Left cardiac atrium (tissue), 4 donors: ENCODE data around the gene RNASE7. TPM values are rescaled to one million over a fixed set of nuclear protein-coding genes. Genes with fewer than 3 reads are reported as not detected.

Experiments used
- ATAC-seq, 2 donors: fragments of 200-7000 bp; cut with Tn5 transposase; one replicate each; pipeline ENCODE4 v1.9.1; 2020; ENCODE audit warnings: mild to moderate bottlenecking in 2 of 2, moderate library complexity in 2 of 2
- DNase-seq: peaks from one replicate; pipeline ENCODE4 v3.0.0-alpha.2; 2020
- intact Hi-C, 2 donors: fragments of 100-400 bp; cut with DNase I; formaldehyde crosslinking; loops; one replicate each; pipeline versions ENCODE4 v1.14.1 to v1.15.1; 2022 to 2023
- microRNA-seq, 2 donors: library from miRNA; unstranded; fragments of <30 nt; microRNA quantifications; one replicate each; pipeline ENCODE4 v1.2.0, GENCODE V29; 2020
- total RNA-seq, 2 donors: library from RNA; stranded (reverse); fragmentation: NEBNext Ultra II Directional; extraction: Animal tissue kit (Norgen Biotek cat#: 25700); gene quantifications; one replicate each; pipeline ENCODE4 v1.2.1, GENCODE V29; 2021
- donor health status: DM: no; HTN: yes; CAD: no.
- donor health status: DM: no; HTN: yes; CAD: no; lungs with severe emphysema.
- donor health status: DM: yes; HTN: yes; CAD: no.
- donor health status: Dilated cardiomyopathy.

RNASE7 gene
- total RNA-seq, 2 donors from 2014 or later, result not detected

DNA sequence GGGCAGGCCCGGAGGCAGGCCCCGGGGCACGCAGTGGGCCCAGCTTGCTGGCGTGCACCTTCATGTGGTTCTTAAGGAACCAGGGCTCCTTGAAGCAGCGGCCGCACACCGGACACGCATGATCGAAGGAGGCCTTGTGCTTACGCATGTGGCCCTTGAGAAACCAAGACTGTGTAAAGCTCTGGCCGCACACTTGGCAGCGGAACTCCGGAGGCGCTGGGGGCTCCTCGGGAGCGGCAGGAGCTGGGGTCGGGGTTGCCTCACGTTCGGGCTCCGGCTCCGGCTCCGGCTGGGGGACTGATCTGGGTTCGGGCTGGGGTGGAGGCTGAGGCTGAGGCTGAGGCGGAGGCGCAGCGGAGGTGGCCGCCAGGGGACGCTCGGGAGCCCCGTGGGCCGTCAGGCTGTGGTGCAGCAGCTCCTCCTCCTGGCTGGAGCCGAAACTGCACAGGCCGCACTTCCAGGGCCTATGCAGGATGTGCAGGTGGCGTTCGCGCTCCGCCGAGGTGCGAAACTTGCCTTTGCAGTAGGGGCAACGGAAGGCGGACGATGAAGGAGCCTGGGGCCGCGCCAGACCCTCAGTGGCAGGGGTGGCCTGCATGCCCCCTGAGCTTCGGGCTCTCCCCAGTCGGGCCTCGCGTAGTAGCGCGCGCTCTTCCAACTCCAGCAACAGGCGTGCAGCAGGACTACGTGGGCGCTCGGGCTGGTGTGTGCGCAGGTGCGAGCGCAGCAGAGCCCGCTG lies 50.3 kb downstream of the RNASE7 start:
- DNase-seq, result peak; percentile 87
- intact Hi-C loops, result loop anchor here (5.0 kb wide), 1 partner anchor 75 kb away; no protein-coding TSS in a partner anchor
- ATAC-seq, result peak; percentile 72 to 76

GRCh38 chr14:21093018-21093417 lies 50.9 kb downstream of the RNASE7 start:
- ATAC-seq, result peak in 1 of 2 donors; percentile 1
- no peak for DNase-seq
- intact Hi-C loops, result loop anchor here (5.0 kb wide), 1 partner anchor 76 kb away; no protein-coding TSS in a partner anchor

Small RNA genes within 50 kb of the gene (microRNA-seq; reads per million reads assigned to microRNA genes)
- gene MIR6717, result 0 to 0.20 reads per million in 2 donors

Other genes starting within 250 kb of the RNASE7 start
- 100 to 1,000 TPM; 295 to 632 TPM for gene RNASE1, start 239.5 kb upstream of the RNASE7 start, total RNA-seq
- not detected for gene RNASE3, start 151.0 kb upstream of the RNASE7 start, total RNA-seq
- 1 to 10 TPM; 1.6 to 3.8 TPM for gene RNASE2, start 86.9 kb upstream of the RNASE7 start, total RNA-seq
- 10 to 100 TPM; 33.8 to 39.0 TPM for gene METTL17, start 52.4 kb upstream of the RNASE7 start, total RNA-seq
- not detected for gene SLC39A2, start 43.1 kb upstream of the RNASE7 start, total RNA-seq
- gene NDRG2, start 17.3 kb upstream of the RNASE7 start, total RNA-seq, result 100 to 1,000 TPM; 212 to 215 TPM
- 1 to 10 TPM in 1 of 2 donors, under 1 TPM in 1; 0.44 to 1.6 TPM for gene TPPP2, start 12.1 kb upstream of the RNASE7 start, total RNA-seq
- gene RNASE13, start 7.6 kb upstream of the RNASE7 start, total RNA-seq, result not detected
- gene RNASE8, start 15.5 kb downstream of the RNASE7 start, total RNA-seq, result not detected
- 10 to 100 TPM; 24.9 to 25.5 TPM for gene ARHGEF40, start 27.9 kb downstream of the RNASE7 start, total RNA-seq
- 10 to 100 TPM; 38.3 to 44.4 TPM for gene ZNF219, start 56.3 kb downstream of the RNASE7 start, total RNA-seq
- under 1 TPM; 0.26 to 0.82 TPM for gene TMEM253, start 58.7 kb downstream of the RNASE7 start, total RNA-seq
- not detected for gene OR5AU1, start 113.7 kb downstream of the RNASE7 start, total RNA-seq
- gene HNRNPC, start 227.1 kb downstream of the RNASE7 start, total RNA-seq, result 100 to 1,000 TPM; 254 TPM
- gene RPGRIP1, start 237.7 kb downstream of the RNASE7 start, total RNA-seq, result under 1 TPM; 0.26 to 0.38 TPM